DMS 273 treated with DMSO at 0.1 percent for 48 hours (cell line): ENCODE measurements around the gene DCAF17.

Experiments
- DNase-seq: peaks from one replicate; lab custom pipeline; 2025; lab: John Stamatoyannopoulos, UW

The DCAF17 gene

GRCh38 chr2:171434013-171434989 lies at the start of gene DCAF17:
TSS of gene DCAF17 (plus strand) at chr2:171434226. CDS start at chr2:171434578, 352 bp downstream.
- DNase-seq, result peak; percentile 90

DNA sequence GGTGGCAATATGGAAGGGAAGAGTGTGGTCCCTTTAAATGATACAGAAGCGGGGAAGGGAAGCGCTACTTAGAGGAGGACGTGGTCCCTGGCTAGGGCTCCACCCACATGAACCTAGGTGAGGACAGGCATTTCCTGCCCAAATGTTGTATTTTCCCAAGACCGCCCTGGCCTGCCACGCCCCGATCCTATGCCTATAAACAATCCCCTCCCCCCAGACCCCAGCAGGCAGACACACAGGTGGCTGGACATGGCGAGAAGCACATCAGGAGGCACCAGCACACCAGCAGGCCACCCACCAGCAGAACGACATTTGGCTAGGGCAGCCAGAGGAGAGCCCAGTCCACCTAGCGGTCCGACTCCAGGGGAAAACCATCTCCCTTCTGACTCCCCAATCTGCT lies 47.4 kb upstream of the DCAF17 start:
- no peak for DNase-seq

DNA sequence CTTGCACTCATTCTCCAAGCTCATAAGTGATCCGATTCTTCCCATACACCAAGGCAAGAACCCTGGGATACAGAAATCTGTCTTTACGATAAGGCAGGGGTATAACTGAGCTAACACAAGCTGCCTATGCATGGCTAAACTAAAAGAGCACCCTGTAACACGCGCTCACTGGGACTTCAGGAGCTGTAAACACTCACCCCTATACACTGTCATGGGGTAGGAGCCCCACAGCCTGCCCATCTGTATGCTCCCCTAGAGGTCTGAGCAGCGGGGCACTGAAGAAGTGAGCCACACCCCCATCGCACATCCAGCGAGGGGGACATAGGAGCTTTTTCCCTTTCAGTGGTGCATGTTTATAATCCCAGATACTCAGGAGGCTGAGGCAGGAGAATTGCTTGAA lies 47.0 kb upstream of the DCAF17 start:
- no peak for DNase-seq

GRCh38 chr2:171389325-171389724 lies 44.7 kb upstream of the DCAF17 start:
- no peak for DNase-seq

DNA sequence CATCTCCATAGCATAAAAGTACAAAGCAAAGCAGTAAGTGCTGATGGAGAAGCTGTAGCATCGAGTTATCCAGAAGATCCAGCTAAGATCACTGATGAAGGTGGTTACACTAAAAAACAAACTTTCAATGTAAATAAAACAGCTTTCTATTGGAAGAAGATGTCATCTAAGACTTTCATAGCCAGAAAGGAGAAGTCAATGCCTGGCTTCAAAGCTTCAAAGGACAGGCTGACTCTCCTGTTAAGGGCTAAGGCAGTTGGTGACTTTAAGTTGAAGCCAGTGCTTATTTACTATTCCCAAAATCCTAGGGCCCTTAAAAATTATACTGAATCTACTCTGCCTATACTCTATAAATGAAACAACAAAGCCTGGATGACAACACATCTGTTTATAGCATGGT lies 44.2 kb upstream of the DCAF17 start:
- DNase-seq, result no peak

DNA sequence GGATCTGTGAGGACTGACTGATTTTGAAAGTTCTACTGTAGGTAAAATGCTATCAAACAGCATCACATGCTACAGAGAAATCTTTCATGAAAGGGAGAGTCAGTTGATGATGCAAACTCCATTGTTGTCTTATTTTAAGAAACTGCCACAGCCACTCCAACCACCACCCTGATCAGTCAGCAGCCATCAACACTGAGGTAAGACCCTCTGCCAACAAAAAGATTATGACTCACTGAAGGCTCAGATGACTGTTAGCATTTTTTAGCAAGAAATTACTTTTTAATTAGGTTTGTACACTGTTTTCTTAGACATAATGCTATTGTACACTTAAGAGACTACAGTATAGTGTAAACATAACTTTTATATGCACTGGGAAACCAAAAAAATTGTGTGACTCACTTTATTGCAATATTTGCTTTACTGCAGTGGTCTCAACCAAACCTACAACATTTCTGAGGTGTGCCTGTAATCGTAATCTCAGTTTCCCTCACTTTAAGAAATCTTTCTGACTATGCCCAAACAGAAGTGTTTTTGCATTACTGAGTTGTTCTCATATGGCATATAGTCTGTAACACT lies 43.0 kb upstream of the DCAF17 start:
- DNase-seq, result no peak

GRCh38 chr2:171391532-171391931 lies 42.5 kb upstream of the DCAF17 start:
- no peak for DNase-seq

DNA sequence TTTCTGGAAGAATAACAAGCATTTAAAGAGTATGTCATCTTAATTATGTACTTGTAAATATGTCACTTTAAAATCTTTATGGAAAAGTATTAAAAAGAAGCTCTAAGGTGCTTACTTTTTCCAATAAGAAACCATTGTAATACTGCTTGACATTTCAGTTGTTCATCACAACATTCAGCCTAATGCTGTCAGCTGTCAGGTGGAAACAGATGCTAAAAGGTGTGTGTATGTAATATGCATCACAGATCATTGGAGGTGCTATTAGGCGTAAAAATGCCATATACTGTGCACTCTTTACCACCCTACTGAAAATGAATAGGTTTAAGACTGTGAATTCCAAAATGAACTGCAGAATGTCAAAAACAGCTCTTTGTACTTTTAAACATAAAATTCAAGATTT lies 40.5 kb upstream of the DCAF17 start:
- no peak for DNase-seq

DNA sequence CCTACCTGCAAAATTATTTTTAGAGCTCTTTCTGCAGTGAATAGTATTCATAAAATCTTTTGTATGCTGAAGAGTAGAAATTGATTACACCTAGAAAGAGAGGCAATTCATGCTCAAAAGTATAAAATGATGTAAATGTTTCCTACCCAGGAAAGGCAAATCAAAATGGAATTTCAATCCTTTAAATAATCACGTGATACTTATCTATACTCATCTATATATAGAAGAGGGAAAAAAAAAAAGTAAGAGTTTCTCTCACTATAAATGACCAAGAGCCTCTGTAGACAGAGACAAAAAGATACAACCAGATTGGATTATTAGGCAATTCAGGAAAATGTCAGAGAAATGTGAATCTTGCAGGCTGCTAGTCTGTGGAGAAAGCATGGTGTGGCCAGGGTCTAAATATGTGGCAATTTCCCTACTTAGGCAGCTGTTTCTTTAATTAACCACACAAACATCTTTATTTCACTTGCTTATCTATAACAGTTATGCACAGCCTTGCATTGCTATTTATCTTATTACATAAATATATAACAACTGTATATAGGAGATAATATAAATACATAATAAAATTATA lies 39.8 kb upstream of the DCAF17 start:
- DNase-seq, result no peak

- DNase-seq, result no peak
Measured at GRCh38 chr2:171399292-171399691, 34.7 kb upstream of the DCAF17 start.

DNA sequence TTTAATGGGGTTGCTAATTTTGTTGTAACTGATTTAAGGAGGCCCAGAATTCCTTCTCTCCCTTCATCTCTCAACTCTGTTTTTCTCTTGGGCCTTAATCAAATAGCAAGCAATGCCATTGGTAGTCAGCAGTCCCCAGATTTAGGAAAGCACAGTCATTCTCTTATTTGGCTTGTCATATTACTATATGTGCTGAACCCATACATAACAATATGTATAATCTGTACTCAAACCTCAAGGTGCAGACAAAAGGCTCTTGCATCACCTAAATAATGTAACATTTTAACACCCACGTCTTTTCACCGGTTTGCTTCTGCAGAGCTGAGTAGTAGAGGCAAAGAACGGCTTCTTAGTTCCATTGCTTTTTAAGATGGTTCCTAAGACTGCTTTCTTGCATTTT lies 33.6 kb upstream of the DCAF17 start:
- no peak for DNase-seq

DNA sequence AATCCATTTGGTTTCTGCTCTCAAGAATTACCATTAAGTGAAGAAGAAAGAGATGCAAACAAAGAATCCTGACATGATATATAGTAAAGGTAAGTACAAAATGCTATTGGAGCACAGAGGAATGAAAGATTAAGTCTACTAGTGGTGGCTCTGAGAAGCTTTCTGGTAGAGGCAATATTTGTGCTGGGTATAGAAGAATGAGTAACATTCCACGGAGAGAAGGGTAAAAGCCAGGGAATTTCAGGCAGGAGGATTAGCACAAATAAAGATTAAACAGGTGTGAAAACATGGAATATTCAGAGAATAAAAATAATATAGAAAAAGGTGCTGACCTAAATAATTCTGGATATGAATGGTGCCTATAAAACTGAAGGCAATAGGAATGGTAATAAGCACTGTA lies 32.1 kb upstream of the DCAF17 start:
- no peak for DNase-seq

- DNase-seq, result no peak
Measured at GRCh38 chr2:171402906-171403580, 31.0 kb upstream of the DCAF17 start.

DNA sequence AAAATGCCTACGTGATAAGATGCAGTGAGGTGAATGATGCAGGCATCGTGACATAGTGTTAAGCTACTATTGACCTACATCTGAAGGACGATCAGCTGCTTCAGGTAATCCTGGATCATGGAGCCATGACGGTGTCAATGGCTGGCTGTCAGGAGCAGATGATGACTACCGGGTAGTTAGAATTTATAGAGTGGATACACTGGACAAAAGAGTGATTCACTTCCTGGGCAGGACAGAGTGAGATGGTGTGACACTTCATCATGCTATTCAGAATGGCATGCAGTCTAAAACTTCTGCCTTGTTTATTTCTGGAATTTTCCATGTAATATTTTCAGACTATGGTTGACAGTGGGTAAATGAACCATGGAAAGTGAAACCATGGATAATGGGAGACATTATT lies 29.8 kb upstream of the DCAF17 start:
- DNase-seq, result no peak

DNA sequence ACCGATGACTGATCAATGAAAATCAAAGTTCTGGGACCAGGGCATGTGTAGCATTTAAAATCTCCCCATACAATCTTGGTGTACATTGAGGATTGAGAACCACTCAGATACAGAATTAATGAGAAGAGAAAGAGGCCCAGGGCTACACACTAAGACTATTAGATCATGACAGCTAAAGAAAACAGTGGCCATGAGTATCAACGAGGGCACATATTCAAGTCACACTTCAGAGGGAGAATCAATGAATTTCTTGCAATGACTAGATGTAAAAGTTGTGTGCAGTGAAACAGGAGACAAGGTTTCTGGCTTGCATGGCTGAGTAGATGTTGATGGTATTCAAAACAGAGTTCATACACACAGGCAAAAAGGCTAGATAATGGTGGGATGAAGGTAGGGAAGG lies 29.3 kb upstream of the DCAF17 start:
- no peak for DNase-seq

DNA sequence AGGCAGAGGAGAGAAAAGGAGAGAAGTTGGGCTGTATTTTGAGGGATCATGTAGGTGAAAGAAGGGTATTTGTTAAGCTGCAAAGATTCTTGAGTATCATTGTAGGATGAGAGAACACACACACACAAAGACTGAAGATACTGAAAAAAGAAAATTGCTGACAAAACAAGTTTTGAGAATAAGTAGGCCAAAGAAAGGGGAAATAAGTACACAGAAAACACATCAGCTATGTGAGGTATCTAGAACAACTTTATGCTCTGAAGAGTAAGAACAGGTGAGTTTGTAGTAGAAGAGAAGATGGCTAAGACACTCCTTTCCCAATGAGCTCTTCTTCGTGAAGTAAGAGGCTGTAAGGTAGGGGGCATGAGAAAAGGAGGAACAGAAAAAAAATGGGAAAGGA lies 28.5 kb upstream of the DCAF17 start:
- DNase-seq, result no peak

- no peak for DNase-seq
Measured at GRCh38 chr2:171406044-171406443, 28.0 kb upstream of the DCAF17 start.

DNA sequence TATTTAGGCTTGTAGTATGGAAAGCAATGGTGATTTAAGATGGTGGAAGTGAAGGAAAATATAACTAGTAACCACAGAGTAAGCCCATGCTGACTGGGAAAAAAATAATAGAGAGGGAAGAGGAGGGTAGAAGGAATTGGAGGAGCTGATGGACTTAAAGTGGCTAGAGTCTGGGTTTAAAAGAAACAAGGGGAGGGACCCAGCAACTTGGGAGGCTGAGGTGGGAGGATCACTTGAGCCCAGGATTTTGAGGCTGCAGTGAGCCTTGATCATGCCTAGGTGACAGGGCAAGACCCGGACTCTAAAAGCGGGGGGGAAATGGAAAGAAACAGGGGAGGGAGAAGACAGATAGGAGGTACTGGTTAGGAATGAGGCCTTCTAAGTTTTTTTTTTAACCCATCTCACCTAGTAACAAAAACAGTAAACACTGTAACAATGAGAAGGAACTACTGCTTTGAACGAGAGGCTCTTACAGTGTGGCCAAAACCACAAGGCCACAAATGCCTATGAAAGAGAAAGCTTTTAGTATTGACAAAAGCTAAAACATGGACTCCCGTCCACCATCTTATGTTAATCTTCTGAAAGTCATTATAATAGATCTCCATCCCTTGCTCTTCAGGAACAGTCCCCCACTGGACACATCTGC lies 26.9 kb upstream of the DCAF17 start:
- no peak for DNase-seq

- no peak for DNase-seq
Measured at GRCh38 chr2:171407676-171408044, 26.4 kb upstream of the DCAF17 start.

GRCh38 chr2:171409436-171409971 lies 24.5 kb upstream of the DCAF17 start:
- no peak for DNase-seq

- no peak for DNase-seq
Measured at GRCh38 chr2:171410101-171410500, 23.9 kb upstream of the DCAF17 start.

DNA sequence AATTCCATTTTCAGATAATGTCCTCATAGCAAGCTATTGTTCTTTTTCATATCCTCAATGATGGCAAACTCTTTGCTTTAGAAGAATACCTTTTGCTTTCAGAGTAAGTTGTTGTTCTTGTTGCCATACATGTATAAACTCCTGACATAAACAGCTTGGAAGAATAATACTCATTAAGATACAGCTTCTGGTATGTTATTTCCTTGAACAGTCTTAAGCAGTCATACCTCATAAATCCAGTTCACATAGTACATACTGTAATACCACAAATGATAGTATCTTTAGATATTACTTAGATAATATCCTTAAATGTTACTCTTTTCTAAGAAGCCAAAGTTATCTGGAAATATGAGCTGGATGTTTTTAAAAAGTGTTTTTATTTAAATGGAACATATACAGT lies 23.4 kb upstream of the DCAF17 start:
- DNase-seq, result no peak
